HPDE6-E6E7 (cell line): ENCODE results near the gene OGFOD3.
A peak's percentile ranks its signal among the peaks of the same experiment; 100 is the strongest.
"Not testable (repeated sequence)": the region's sequence is repeated elsewhere in the genome, so short reads cannot be mapped to it uniquely, and the experiment has no call there.

Source experiments
- DNase-seq: peaks from one replicate; pipeline ENCODE4 v3.0.0; 2011; ENCODE audit warnings: missing footprints; ENCODE audit errors: extremely low spot score

OGFOD3 gene

DNA sequence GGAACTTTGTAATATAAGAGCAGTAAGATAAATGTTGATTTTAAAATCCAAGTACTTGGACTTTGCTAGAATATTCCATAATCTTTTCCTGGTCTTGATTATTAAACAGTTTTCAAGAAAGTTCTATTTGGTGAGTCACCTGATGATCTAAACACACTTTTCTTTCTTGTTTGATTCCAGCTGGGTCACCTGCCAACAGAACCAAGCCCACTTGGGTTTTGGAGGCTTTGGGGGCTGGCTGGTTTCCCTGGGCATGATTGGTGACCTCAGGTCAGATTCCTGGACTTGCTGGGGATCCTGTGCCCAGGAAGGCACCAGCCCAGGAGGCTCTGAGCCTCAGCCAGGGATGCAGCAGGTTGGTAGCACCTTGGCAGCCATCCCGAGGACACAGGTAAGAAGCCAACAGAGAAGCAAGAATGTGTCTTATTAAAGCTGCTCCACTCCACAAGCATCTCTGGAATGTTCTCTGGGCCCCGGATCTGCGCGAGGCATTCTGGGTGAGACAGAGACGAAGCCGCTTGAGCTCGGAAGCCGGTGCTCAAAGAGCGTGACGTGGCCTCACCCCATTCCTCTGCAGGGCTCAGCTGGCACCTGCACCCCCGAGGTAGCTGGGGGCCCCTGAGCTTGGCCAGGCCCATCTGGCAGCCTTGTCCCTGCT lies 62.5 kb downstream of the OGFOD3 start:
- peak; percentile 73 for DNase-seq

DNA sequence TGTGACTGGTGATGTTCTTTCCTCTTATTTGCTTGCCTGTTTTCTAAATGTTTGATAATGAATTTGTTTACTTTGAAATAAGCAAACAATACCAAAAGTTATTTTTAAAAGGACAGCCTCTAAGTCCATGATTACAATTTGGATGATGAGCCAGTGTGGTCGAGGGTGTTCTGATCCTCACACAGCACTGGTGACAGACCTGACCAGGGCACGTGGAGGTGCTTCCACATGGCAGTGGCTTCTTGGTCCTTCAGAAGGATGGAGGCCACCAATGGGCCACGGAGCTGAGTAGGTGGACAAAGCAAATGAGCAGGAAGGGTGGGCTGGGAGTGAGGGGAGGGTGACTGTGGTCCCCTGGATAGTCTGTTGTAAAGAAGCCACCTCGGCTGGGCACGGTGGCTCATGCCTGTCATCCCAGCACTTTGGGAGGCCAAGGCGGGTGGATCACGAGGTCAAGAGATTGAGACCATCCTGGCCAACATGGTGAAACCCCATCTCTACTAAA lies 63.5 kb downstream of the OGFOD3 start:
- no peak for DNase-seq

DNA sequence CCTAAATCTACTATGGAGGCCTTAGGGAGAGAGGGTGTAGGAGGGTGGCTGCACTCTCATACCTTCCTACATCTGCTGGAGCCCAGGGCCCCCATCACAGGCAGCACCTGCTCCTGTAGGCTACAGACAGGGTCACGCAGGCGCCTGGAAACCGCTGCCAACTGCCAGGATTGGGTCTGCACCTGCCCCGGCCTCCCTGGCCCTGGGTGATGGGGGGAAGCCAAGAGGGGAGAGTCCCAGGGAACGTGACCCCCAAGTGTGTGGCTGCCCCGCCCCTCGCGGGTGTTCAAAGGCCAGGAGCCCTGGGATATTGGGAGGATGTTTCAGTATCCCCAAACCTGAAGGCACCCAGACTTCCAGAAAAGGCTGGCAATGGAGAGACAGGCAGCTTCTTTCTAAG lies 64.9 kb downstream of the OGFOD3 start:
- DNase-seq = no peak

DNA sequence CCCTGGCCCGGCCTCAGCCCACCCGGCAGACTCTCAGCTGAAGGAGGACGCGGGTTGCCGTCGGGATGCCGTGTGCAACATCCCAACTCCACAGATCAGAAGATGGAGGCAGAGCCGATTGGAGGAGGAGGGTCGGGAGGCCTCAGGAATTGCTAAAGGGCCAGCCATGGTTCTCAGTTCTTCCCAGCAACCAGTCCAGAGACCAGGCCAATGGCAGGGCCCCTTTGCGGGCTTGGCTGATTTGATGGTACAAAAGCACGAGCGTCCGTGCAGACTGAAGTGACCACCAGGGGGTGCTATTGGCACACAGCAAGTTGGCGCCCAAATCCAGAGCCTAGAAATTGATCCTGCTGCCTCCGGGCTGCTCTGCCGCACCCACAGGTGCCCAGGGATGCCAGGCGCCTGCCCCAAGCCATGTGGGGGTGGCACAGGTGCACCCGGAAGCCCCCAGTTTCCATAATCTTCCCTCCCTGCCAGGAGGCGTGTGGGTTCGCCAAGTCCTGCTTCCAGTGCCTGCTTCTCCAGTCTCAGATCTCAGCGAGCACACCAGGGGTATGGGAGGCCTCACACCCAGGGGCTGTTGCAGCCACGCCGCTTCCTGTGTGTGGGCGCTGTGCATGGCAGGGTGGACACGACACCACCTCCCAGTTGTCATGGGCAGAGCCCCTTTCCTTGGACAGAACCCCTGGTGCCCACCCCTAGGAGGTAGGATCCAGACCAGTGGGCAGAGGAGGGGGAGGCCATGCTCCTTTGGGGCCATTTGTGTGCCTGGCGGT lies 66.5 kb downstream of the OGFOD3 start:
- no peak for DNase-seq

DNA sequence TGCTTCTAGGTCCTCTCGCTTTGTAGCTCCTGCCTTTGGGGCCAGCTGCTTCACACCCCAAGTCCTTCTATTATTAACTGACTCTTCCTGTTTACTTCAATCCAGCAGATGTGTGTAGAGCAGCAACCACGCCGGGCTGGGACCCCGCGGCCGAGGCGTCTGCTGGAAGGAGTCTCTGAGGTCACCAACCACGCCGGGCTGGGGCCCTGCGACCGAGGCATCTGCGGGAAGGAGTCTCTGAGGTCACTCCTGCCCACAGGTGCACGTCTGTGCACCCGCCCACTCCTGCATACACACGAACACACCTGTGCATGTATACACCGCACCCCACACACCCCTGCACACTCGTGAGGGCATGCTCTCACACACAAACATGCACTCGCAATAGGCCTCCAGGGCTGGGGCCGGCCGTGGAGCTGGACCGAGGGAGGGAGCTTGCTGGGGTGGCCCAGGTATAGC lies 67.1 kb downstream of the OGFOD3 start:
- no peak for DNase-seq

DNA sequence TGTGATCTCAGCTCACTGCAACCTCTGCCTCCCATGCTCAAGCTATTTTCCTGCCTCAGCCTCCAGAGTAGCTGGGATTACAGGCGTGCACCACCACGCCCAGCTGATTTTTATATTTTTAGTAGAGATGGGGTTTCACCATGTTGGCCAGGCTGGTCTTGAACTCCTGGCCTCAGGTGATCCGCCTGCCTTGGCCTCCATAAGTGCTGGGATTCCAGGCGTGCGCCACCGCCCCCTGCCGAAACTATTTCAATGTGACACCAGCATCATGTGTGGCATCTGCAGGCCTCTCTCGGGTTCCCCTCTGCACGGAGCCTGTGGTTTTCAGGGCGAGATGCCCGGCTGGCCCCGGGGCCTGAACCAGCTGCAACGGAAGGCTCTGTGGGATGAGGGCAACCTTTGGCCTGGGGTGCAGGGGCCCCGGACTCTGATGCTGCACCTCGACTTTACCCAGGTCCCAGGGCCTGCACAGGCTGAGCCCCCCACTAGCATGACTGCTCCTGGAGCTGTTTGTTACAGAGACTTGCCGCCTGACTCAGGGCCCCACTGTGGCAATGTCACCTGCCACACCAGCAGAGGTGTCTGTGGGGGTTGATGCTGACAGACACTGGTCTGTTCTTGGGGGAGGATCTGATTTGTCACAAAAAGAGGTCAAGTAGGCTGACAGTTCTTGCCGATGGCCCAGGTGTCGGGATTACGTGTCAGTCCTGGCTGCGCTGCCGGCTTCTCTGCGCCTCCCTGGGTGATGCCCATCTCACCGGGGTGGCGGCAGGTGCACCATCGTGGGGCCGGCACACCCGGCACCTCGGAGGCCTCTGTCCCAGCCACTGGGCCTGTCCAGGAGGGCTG lies 68.0 kb downstream of the OGFOD3 start:
- no peak for DNase-seq

DNA sequence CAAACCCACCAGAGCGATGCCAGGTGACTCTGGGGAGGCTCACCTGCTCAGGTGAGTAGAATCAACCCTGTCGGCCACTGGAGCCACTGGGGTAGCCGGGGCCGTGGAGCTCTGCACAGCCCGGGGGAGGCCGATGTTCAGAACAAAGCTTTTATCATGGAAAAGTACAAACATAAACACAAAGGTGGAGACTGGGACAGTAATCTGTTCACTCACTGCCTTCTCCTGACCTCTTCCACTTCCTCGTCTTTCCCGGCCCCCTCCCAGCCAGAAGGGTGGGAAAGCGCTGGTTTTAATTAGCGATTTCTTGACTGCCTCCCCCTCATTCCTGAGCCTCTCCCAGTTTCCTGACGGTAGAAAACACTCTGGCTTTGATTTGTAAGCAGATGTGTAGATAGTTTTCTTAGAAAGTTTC lies 69.1 kb downstream of the OGFOD3 start:
- no peak for DNase-seq

DNA sequence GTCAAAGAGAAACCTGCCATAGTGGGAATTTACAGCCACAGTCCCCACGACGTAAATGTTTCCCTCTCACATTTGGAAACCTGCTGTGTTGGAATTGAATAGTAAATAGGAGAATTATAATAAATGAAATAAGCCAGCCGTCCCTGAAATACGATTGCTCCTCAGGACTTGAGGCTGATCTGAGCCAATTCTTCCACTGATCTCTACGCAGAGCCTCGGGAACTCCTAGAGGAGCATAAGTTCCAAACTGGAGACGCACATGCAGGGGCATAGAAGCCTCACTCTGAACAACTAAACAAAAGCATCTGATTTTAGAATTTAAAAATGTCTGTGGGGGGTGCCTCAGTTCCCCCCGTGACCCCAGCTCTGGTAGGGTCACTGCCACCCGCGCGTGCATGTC lies 69.5 kb downstream of the OGFOD3 start:
- no peak for DNase-seq

DNA sequence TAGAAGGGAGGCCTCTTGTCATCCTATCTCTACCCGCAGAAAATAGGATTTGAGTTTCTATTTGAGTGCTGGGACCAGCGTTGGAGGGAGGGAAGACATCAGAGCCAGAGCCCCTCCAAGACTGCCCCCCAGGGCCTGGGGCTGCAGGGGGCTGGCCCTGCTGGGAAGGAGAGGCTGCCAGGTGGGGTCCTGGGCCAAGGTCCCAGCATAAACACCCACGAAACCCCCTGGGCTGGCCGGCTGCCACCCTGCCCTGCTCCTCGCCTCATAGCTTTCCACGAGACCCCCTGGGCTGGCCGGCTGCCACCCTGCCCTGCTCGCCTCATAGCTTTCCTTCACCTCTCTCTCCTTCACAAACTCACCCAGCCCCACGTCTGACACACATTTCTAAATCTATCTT lies 70.0 kb downstream of the OGFOD3 start:
- no peak for DNase-seq

DNA sequence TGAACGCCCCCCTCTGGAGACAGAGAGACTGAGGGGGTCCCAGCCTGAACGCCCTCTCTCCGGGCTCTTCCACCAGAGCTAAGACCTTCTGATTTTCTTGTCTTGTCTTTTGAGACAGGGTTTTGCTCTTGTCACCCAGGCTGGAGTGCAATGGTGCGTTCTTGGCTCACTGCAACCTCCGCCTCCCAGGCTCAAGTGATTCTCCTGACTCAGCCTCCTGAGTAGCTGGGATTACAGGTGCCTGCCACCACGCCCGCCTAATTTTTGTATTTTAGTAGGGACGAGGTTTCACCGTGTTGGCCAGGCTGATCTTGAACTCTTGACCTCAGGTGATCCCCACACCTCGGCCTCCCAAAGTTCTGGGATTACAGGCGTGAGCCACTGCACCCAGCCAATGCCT lies 70.4 kb downstream of the OGFOD3 start:
- not testable (repeated sequence) for DNase-seq

DNA sequence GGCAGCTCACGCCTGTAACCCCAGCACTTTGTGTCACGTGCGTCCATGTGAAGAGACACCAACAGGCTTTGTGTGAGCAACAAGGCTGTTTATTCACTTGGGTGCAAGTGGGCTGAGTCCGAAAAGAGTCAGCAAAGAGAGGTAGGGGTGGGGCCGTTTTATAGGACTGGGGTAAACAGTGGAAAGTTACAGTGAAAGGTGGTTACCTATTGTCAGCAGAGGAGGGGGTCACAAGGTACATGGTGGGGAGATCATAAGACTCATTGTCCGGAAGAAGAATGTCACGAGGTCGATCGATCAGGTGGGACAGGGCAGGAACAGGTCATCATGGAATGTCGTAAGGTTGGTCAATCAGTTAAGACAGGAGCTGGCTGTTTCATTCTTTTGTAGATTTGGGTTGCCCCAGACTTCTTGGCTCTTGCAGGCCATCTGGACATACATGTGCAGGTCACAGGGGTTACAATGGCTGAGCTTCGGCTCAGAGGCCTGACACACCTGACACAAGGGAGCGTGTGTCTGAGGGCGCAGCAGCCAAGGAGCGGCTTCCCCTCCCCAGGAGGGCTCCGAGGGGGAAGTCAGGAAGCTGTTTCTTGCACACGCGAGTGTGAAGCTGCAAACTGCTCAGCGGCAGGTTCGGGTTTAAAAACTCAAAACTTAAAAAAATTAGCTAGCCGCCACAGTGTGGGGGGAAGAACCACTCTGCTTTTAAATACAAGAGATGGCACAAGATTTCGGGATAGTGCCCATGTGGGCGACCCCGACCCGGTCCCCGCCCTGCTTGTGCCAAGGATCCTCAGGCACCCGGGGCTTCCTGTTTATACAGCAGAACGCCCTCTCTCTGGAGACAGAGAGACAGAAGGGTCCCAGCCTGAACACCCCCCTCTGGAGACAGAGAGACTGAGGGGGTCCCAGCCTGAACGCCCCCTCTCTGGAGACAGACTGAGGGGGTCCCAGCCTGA lies 71.8 kb downstream of the OGFOD3 start:
- no peak for DNase-seq

DNA sequence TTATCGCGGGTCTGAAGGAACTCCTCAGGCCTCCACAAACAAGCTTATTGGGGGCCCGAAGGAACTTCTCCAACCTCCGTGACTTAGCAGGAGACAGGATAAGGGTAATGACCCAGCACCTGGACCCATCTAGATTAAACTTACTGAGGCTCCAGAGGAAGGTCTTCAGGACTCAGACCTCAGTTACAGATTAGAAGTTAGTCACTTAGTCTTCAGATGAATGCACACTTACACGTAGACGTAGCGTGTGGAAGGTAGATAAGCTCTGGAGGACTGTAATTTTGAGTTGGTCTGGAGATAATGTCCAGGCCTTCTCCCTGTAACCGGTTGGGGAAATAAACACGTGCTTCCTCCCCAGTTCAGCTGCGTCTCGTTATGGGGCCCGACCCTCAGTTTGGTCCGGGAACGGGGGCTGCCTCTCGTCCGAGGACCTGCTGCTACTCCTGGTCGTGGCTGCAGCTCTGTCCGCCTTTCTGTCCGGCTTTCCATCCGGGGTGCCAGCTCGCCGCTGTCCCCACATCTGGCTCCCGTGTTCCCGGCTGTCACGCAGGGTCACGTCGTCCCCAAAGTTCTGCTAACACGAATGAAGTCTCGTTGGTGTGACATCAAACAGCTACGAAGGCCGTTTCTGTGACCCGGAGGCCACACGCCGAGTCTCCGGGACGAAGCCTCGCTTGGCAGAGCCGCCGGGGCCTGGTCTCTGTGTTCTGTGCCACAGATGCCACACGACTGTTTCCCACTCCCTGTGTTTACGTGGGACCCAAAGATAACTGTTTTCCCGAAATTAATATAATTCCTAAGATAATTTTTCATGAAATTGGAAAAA lies 73.0 kb downstream of the OGFOD3 start:
- no peak for DNase-seq

DNA sequence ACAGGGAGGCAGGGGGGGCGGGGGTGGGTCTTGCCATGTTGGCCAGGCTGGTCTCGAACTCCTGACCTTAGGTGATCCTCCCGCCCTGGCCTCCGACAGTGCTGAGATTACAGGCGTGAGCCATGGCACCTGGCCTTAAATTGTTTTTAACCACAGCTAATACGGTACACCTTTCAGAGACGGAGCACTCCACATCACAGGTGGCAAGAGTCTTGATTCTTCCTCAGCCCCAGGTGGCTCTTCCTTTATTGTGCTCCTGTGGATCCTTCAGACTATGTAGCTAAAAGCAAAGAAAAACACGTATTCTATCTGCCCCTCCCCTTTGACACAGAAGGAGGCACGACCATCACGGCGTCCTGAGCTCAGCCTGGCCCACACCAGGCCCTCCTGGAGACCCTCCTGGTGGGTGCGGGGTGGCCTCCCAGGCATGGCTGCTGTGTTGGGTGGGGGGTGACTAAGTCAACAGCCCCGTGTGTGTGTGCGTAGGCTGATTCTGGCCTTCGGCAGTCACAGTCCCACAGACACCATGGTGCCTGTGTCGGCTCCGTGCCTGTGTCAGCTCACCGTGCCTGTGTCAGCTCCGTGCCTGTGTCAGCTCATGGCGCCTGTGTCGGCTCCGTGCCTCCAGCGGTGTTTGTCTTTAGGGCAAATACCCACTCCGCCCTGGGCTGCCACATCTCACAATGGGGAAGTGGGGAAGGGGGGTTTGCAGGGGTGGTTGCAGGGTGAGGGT lies 74.0 kb downstream of the OGFOD3 start:
- no peak for DNase-seq

DNA sequence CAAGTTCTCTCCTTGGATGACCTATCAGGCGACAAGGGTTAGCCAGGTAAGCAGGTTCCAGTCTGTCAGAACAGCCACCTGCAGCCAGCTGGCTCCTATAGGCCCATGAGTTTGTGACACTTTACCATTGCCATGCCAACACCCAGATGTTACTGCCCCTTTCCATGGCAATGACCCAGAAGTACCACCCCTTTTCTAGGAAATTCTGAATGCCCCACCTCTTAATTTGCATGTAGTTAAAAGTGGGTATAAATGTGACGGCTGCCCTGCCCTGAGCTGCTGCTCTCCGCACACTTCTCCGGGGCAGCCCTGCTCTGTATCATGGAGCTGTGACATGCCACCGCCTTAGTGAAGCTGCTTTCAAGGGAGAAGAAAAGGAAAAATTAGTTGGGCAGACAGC lies 74.8 kb downstream of the OGFOD3 start:
- DNase-seq = no peak

DNA sequence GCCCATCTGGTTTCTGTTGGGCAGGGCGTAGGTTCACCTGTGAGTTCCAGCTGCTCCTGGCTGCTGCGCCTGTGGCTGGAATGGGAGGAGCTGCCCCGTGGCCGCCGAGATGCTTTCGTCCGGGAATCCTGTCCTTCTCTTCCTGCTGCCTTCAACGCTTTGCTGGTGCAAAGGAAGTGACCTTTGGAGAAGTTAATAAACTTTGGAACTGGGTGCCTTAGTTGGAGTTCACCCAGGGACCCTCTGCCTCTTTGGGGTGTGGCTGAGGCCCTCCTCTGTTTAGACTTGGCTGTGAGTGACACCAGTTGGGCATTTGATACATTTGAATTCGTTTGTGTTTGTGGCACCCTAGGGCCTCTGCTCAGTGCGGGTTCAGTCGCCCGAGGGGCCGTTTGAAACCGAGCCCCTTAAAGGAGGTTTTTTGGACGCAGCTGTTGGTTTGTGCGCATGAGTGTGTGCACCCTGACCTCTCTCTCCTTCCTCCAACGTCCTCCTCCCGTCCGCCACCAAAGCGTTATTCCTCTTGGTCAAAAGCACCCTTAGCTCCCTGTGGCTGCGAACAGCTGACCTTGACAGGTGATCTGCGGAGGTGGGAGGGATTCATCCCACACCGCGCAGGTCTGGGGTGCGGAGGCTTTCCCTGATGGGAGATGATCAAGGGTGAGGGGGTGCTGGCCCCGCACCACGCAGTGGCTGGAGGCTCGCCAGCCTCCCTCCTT lies 75.9 kb downstream of the OGFOD3 start:
- no peak for DNase-seq

DNA sequence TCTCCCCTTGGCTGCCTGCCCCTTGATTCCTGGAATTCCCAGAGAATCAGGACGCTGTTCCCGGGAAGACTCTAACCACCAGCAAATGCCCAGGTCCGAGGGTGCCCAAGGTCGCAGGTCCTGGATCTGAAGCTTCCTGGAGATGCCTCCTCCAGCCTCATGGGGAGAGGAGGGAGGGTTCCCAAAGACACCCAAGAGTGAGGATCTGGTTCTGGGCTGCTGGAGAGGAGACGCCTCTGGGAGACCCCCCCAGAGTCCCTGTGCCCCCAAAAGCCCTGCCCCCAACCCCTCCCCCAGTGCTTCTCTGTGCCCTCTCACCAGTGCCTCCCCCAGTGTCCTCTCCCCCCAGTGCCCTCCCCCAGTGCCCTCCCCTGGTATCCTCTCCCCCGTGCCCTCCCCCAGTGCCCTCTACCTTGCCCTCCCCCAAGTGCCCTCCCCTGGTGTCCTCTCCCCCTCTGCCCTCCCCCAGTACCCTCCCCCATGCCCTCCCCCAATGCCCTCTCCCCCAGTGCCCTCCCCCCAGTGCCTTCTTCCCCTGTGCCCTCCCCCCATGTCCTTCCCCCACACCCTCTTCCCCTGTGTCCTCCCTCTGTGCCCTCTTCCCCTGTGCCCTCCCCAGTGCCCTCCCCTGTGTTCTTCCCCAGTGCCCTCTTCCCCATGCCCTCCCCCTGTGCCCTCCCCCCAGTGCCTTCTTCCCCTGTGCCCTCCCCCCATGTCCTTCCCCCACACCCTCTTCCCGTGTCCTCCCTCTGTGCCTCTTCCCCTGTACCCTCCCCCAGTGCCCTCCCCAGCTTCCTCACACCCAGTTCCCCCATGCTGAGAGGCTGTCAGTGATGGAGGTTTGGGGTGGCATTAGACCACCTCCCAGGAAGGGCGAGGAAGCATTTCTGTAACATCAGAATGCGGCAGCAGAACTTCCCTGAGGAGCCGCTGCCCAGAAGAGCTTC lies 78.5 kb downstream of the OGFOD3 start:
- DNase-seq = no peak
